BJ (cell line): Measurements from ENCODE around the gene TNIK. TPM values are rescaled to one million over a fixed set of nuclear protein-coding genes. Genes with fewer than 3 reads are reported as not detected.
A peak's percentile ranks its signal among the peaks of the same experiment; 100 is the strongest.

ENCODE experiments used
- CTCF ChIA-PET: fragments of 350-600 bp; formaldehyde crosslinking; extraction: SDS; loops from one replicate; lab custom pipeline; 2021; ENCODE audit warnings: antibody characterized with exemption, inconsistent platforms; lab: Yijun Ruan, JAX
- POLR2A ChIA-PET: fragments of 300-600 bp; sonication (Branson Sonifier 250); formaldehyde crosslinking; extraction: SDS; loops from one replicate; lab custom pipeline; 2021; ENCODE audit warnings: antibody characterized with exemption; lab: Charles Lee
- DNase-seq: peaks from one replicate; pipeline ENCODE4 v3.0.0-alpha.2; 2011; ENCODE audit warnings: low read depth
- H3K27me3 ChIP-seq: 2 replicates; pipeline ENCODE4 v1.6.0; 2011; ENCODE audit warnings: low read length; ENCODE audit not compliant: control insufficient read depth, insufficient read depth
- H3K36me3 ChIP-seq: 2 replicates; pipeline ENCODE4 v1.5.1; 2011; ENCODE audit warnings: low read length; ENCODE audit not compliant: control insufficient read depth, insufficient read depth
- H3K4me3 ChIP-seq: 2 replicates; pipeline ENCODE4 v1.5.1; 2011; ENCODE audit warnings: low read depth, mild to moderate bottlenecking, control low read depth, low read length
- CTCF ChIP-seq: IDR thresholded peaks from 2 replicates; pipeline ENCODE4 v1.5.1; 2011; ENCODE audit warnings: low read depth, mild to moderate bottlenecking, control low read depth, inconsistent platforms, low read length, moderate library complexity; ENCODE audit not compliant: insufficient read depth
- polyA plus RNA-seq: library from polyadenylated mRNA; depleted of rRNA; stranded (reverse); fragments of >200 nt; gene quantifications from 2 replicates; pipeline ENCODE4 v1.2.3, GENCODE V29; 2011

TNIK gene
- polyA plus RNA-seq, 1 experiment: 2.1 TPM

GRCh38 chr3:171353423-171353822 lies 106.8 kb downstream of the TNIK start:
- POLR2A ChIA-PET: no interaction called here

GRCh38 chr3:171352387-171352935 lies 107.7 kb downstream of the TNIK start:
- CTCF ChIA-PET: no interaction called here
- no peaks in the 10 kb centered on the region for H3K36me3 ChIP-seq
- H3K27me3 ChIP-seq: no peaks in the 10 kb centered on the region
- POLR2A ChIA-PET: no interaction called here
- TF ChIP-seq CTCF: no peak
- DNase-seq: no peak
- no peak overlapping the region for H3K4me3 ChIP-seq

More at GRCh38 chr3:171353423-171353822, 106.8 kb downstream of the TNIK start:
- Histone ChIP-seq H3K4me3 (no peak overlapping the region), H3K36me3 (no peaks in the 10 kb centered on the region), H3K27me3 (no peaks in the 10 kb centered on the region)
- TF ChIP-seq CTCF: no peak
- CTCF ChIA-PET: interaction anchor here (0.7 kb wide), 1 partner anchor 15 kb away, joined by 3 read pairs; no protein-coding TSS in a partner anchor
- DNase-seq: no peak

GRCh38 chr3:171351676-171352075 lies 108.5 kb downstream of the TNIK start:
- CTCF ChIA-PET: no interaction called here
- no peak overlapping the region for H3K4me3 ChIP-seq
- no peaks in the 10 kb centered on the region for H3K36me3 ChIP-seq
- TF ChIP-seq CTCF: no peak
- DNase-seq: peak; percentile 52
- H3K27me3 ChIP-seq: no peaks in the 10 kb centered on the region
- POLR2A ChIA-PET: no interaction called here

GRCh38 chr3:171350364-171350763 lies 109.8 kb downstream of the TNIK start:
- Histone ChIP-seq H3K4me3 (no peak overlapping the region), H3K36me3 (no peaks in the 10 kb centered on the region), H3K27me3 (no peaks in the 10 kb centered on the region)
- ChIA-PET CTCF (interaction anchor here (0.6 to 1.1 kb wide), 3 partner anchors 38 to 216 kb away, joined by 3 read pairs; no protein-coding TSS in a partner anchor), POLR2A (no interaction called here)
- no peak for DNase-seq
- TF ChIP-seq CTCF: no peak

- no peak overlapping the region for H3K4me3 ChIP-seq
- no peaks in the 10 kb centered on the region for H3K27me3 ChIP-seq
- H3K36me3 ChIP-seq: no peaks in the 10 kb centered on the region
- POLR2A ChIA-PET: no interaction called here
- CTCF ChIA-PET: interaction anchor here (0.6 to 1.1 kb wide), 2 partner anchors 54 to 217 kb away, joined by 3 to 4 read pairs; no protein-coding TSS in a partner anchor
- TF ChIP-seq CTCF: no peak
- peak; percentile 19 for DNase-seq
These were observed 110.8 kb downstream of the TNIK start for GRCh38 chr3:171349392-171349791.
